ENCODE measurements around the gene TMEM131. TPM values are rescaled to one million over a fixed set of nuclear protein-coding genes. Genes with fewer than 3 reads are reported as not detected.

Gene TMEM131
- total RNA-seq, 1 donor from 2014 or later: 16.8 TPM

GRCh38 chr2:97763176-97763845 lies 232.4 kb downstream of the TMEM131 start:
- H3K36me3 ChIP-seq (ENCODE audit: control insufficient read depth, insufficient read depth, low read length): no peaks in the 10 kb centered on the region
- no peak overlapping the region for H3K4me3 ChIP-seq (ENCODE audit: low read depth, low read length)
- H3K27me3 ChIP-seq (ENCODE audit: control insufficient read depth, insufficient read depth, low read length): no peaks in the 10 kb centered on the region
- TF ChIP-seq CTCF (IDR thresholded peaks at IDR 0.05; ENCODE audit: insufficient read depth, low read length, poor library complexity, severe bottlenecking): no peak
- DNase-seq (ENCODE audit: low read depth): no peak

- Histone ChIP-seq H3K27me3 (ENCODE audit: control insufficient read depth, insufficient read depth, low read length) (no peaks in the 10 kb centered on the region), H3K36me3 (ENCODE audit: control insufficient read depth, insufficient read depth, low read length) (no peaks in the 10 kb centered on the region), H3K4me3 (ENCODE audit: low read depth, low read length) (no peak overlapping the region)
- no peak for DNase-seq (ENCODE audit: low read depth)
- no peak for TF ChIP-seq CTCF (IDR thresholded peaks at IDR 0.05; ENCODE audit: insufficient read depth, low read length, poor library complexity, severe bottlenecking)
Measured at GRCh38 chr2:97761192-97761591, 234.6 kb downstream of the TMEM131 start.

DNA sequence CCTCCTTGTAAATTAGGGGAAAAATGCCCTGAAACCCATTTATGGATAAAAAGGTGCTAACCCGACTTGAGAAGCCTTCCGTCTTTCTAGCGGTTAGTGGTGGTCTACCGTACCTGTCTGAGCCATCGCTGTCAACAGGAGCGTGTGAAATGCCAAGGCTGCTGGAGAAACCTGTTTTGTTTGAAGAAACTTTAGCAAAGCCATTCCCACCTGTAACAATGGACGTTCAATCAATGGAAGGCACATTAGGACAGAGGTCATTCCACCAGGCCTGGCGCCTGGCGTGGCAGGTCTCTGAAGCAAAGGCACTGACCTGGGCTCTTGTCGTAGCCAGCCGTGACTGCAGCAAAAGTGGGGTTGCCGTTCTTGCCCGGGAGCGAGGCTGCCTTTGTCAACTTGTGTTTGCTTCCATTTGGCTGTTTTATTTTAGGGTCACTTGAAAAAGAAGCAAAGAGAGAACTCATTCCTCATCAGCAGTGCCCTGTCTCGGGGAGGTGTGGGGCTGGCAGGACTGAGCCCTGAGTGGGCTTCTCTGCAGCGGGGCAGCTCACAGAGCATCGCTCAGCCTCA lies 235.2 kb downstream of the TMEM131 start:
- DNase-seq (ENCODE audit: low read depth): no peak
- H3K36me3 ChIP-seq (ENCODE audit: control insufficient read depth, insufficient read depth, low read length): no peaks in the 10 kb centered on the region
- no peak overlapping the region for H3K4me3 ChIP-seq (ENCODE audit: low read depth, low read length)
- TF ChIP-seq CTCF (IDR thresholded peaks at IDR 0.05; ENCODE audit: insufficient read depth, low read length, poor library complexity, severe bottlenecking): no peak
- H3K27me3 ChIP-seq (ENCODE audit: control insufficient read depth, insufficient read depth, low read length): no peaks in the 10 kb centered on the region

DNA sequence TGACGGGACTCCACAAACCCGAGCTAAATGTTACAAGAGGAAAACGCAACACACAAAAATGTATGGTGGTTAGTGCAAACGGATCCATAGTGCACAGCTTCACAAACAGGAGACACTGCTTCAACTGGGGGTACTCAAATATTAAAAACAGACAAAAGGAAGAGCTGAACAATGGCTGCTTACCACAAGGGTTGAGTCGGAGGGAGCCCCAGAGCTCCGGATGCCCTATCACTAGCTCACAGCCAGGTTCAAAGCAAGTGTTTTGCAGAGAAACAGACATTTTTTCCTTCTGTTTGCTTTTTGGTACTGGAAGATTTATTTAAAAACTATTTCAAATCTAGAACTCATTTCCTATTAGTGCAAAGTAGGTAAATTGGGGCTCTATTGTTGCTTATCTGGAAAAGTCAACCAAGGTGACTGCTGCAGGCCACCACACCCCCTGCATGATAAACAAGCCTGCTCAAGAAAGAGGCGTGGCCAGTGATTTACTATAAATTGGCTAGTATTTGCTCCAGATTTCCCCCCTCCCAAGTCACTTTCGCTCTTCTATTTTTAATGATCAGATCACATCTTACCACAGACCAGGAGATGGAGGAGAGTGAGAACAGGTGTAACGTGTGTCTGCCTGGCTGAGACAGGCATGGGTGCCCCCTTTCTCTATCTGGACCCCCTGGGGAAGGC lies 235.9 kb downstream of the TMEM131 start:
- H3K4me3 ChIP-seq (ENCODE audit: low read depth, low read length): no peak overlapping the region
- no peak for DNase-seq (ENCODE audit: low read depth)
- no peaks in the 10 kb centered on the region for H3K27me3 ChIP-seq (ENCODE audit: control insufficient read depth, insufficient read depth, low read length)
- no peaks in the 10 kb centered on the region for H3K36me3 ChIP-seq (ENCODE audit: control insufficient read depth, insufficient read depth, low read length)
- TF ChIP-seq CTCF (IDR thresholded peaks at IDR 0.05; ENCODE audit: insufficient read depth, low read length, poor library complexity, severe bottlenecking): no peak

- Histone ChIP-seq H3K27me3 (ENCODE audit: control insufficient read depth, insufficient read depth, low read length) (no peaks in the 10 kb centered on the region), H3K36me3 (ENCODE audit: control insufficient read depth, insufficient read depth, low read length) (no peaks in the 10 kb centered on the region), H3K4me3 (ENCODE audit: low read depth, low read length) (no peak overlapping the region)
- no peak for DNase-seq (ENCODE audit: low read depth)
- no peak for TF ChIP-seq CTCF (IDR thresholded peaks at IDR 0.05; ENCODE audit: insufficient read depth, low read length, poor library complexity, severe bottlenecking)
Measured at GRCh38 chr2:97758131-97758705, 237.5 kb downstream of the TMEM131 start.
